GM10248 (cell line): Measurements from ENCODE around the gene ZFAND2B.

ENCODE experiments used
- CTCF ChIA-PET: fragments of 300-600 bp; sonication (Branson Sonifier 250); formaldehyde crosslinking; extraction: SDS; loops from one replicate; lab custom pipeline; 2021; ENCODE audit warnings: antibody characterized with exemption; lab: Yijun Ruan, JAX
- POLR2A ChIA-PET: fragments of 350-650 bp; sonication (Branson Sonifier 250); formaldehyde crosslinking; extraction: SDS; loops from one replicate; lab custom pipeline; 2020; ENCODE audit warnings: antibody characterized with exemption; lab: Yijun Ruan, JAX
- DNase-seq: peaks from one replicate; pipeline ENCODE4 v3.0.0; 2012; ENCODE audit errors: extremely low spot score
- CTCF ChIP-seq: IDR thresholded peaks from 2 replicates; pipeline ENCODE4 v1.5.1; 2012; ENCODE audit warnings: mild to moderate bottlenecking, low read depth; ENCODE audit errors: extremely low read depth, missing control alignments, control extremely low read depth

The ZFAND2B gene

GRCh38 chr2:219210886-219211362 lies 4.3 kb downstream of the ZFAND2B start:
- CTCF ChIA-PET = interaction anchor here (0.7 to 3.6 kb wide), 12 partner anchors 10 to 91 kb away, joined by 3 to 15 read pairs (median 3); partner anchors contain the start of gene NHEJ1
- POLR2A ChIA-PET = interaction anchor here (0.5 kb wide), 1 partner anchor 45 kb away, joined by 5 read pairs; no protein-coding TSS in a partner anchor

GRCh38 chr2:219213026-219213415 lies 6.4 kb downstream of the ZFAND2B start:
- ChIA-PET POLR2A (interaction anchor here (0.5 kb wide), 1 partner anchor 40 kb away, joined by 4 read pairs; the partner anchor contains the start of gene TUBA4B), CTCF (interaction anchor here (1.2 to 3.6 kb wide), 8 partner anchors 9 to 317 kb away, joined by 3 to 15 read pairs (median 5); partner anchors contain the start of gene CNPPD1)
- no peak for DNase-seq
- no peak for TF ChIP-seq CTCF

More at GRCh38 chr2:219210886-219211362, 4.3 kb downstream of the ZFAND2B start:
- no peak for DNase-seq
- TF ChIP-seq CTCF = no peak

GRCh38 chr2:219213486-219214071 lies 7.0 kb downstream of the ZFAND2B start:
- DNase-seq = no peak
- no peak for TF ChIP-seq CTCF
- CTCF ChIA-PET = interaction anchor here (1.2 to 3.6 kb wide), 6 partner anchors 10 to 316 kb away, joined by 3 to 15 read pairs (median 6); no protein-coding TSS in a partner anchor

GRCh38 chr2:219214141-219214540 lies 7.6 kb downstream of the ZFAND2B start:
- no peak for DNase-seq
- no peak for TF ChIP-seq CTCF
- CTCF ChIA-PET = interaction anchor here (0.8 to 2.4 kb wide), 4 partner anchors 11 to 81 kb away, joined by 3 to 6 read pairs (median 6); no protein-coding TSS in a partner anchor
- POLR2A ChIA-PET = no interaction called here

More at GRCh38 chr2:219213486-219214071, 7.0 kb downstream of the ZFAND2B start:
- POLR2A ChIA-PET = interaction anchor here (0.5 kb wide), 1 partner anchor 39 kb away, joined by 4 read pairs; the partner anchor contains the start of gene TUBA4B

GRCh38 chr2:219214786-219215185 lies 8.2 kb downstream of the ZFAND2B start:
- POLR2A ChIA-PET = interaction anchor here (0.6 kb wide), 1 partner anchor 18 kb away, joined by 3 read pairs; no protein-coding TSS in a partner anchor
- DNase-seq = no peak
- CTCF ChIA-PET = interaction anchor here (0.8 to 2.4 kb wide), 4 partner anchors 12 to 81 kb away, joined by 3 to 6 read pairs (median 6); no protein-coding TSS in a partner anchor
- TF ChIP-seq CTCF = no peak

GRCh38 chr2:219215871-219216534 lies 9.4 kb downstream of the ZFAND2B start:
- no peak for DNase-seq
- ChIA-PET POLR2A (interaction anchor here (0.6 to 0.7 kb wide), 2 partner anchors 9 to 63 kb away, joined by 3 to 12 read pairs; no protein-coding TSS in a partner anchor), CTCF (interaction anchor here (0.7 to 2.1 kb wide), 5 partner anchors 11 to 79 kb away, joined by 3 to 9 read pairs (median 5); partner anchors contain the start of gene ANKZF1)
- no peak for TF ChIP-seq CTCF
